GM18519 (cell line): Measurements from ENCODE around the gene SDK2.

ENCODE experiments used
- ATAC-seq: cut with Tn5 transposase; IDR thresholded peaks from one replicate; pipeline ENCODE4 v1.9.1; 2021; ENCODE audit warnings: mild to moderate bottlenecking, moderate library complexity; ENCODE audit not compliant: unreplicated experiment, low FRiP score

Gene SDK2

GRCh38 chr17:73637866-73638265 is 6.4 kb downstream of the SDK2 start:
- no peak for ATAC-seq

GRCh38 chr17:73635101-73635817 is 9.0 kb downstream of the SDK2 start:
- ATAC-seq: no peak

GRCh38 chr17:73634629-73635028 is 9.6 kb downstream of the SDK2 start:
- ATAC-seq: no peak

GRCh38 chr17:73633736-73634135 is 10.5 kb downstream of the SDK2 start:
- no peak for ATAC-seq

GRCh38 chr17:73632513-73632912 is 11.7 kb downstream of the SDK2 start:
- ATAC-seq: no peak

GRCh38 chr17:73630965-73631595 is 13.2 kb downstream of the SDK2 start:
- no peak for ATAC-seq

GRCh38 chr17:73630531-73630930 is 13.7 kb downstream of the SDK2 start:
- ATAC-seq: no peak

GRCh38 chr17:73628642-73629552 is 15.3 kb downstream of the SDK2 start:
- ATAC-seq: no peak

- no peak for ATAC-seq
Measured at GRCh38 chr17:73625991-73626673, 18.1 kb downstream of the SDK2 start.

- ATAC-seq: no peak
Measured at GRCh38 chr17:73625006-73625405, 19.2 kb downstream of the SDK2 start.

GRCh38 chr17:73624496-73624988 is 19.7 kb downstream of the SDK2 start:
- no peak for ATAC-seq

- no peak for ATAC-seq
Measured at GRCh38 chr17:73623818-73624217, 20.4 kb downstream of the SDK2 start.

- ATAC-seq: no peak
Measured at GRCh38 chr17:73623247-73623646, 21.0 kb downstream of the SDK2 start.

GRCh38 chr17:73622381-73622780 is 21.9 kb downstream of the SDK2 start:
- ATAC-seq: no peak

GRCh38 chr17:73621685-73622084 is 22.6 kb downstream of the SDK2 start:
- ATAC-seq: no peak

- no peak for ATAC-seq
Measured at GRCh38 chr17:73620414-73620813, 23.8 kb downstream of the SDK2 start.

- ATAC-seq: no peak
Measured at GRCh38 chr17:73617501-73617900, 26.7 kb downstream of the SDK2 start.

- ATAC-seq: no peak
Measured at GRCh38 chr17:73616873-73617404, 27.3 kb downstream of the SDK2 start.

GRCh38 chr17:73616120-73616872 is 27.9 kb downstream of the SDK2 start:
- no peak for ATAC-seq

- ATAC-seq: no peak
Measured at GRCh38 chr17:73614256-73614655, 30.0 kb downstream of the SDK2 start.
